IMR-90 (cell line): Measurements from ENCODE around the gene KCTD5. TPM values are rescaled to one million over a fixed set of nuclear protein-coding genes. Genes with fewer than 3 reads are reported as not detected.
"Not testable (repeated sequence)": the region's sequence is repeated elsewhere in the genome, so short reads cannot be mapped to it uniquely, and the experiment has no call there.

Experiments used
- ATAC-seq: fragments of 200-7000 bp; cut with Tn5 transposase; 2 replicates; pipeline ENCODE4 v1.9.1; 2020; ENCODE audit warnings: low read depth, mild to moderate bottlenecking, moderate library complexity
- BruUV-seq: library from RNA; stranded (reverse); fragments of 400-500 nt; replicated peaks from 2 replicates; lab custom pipeline; 2021; lab: Mats Ljungman, UMichigan
- CTCF ChIA-PET: fragments of 300-600 bp; formaldehyde crosslinking; extraction: SDS; loops from one replicate; lab custom pipeline; 2021; ENCODE audit warnings: antibody characterized with exemption; lab: Yijun Ruan, JAX
- POLR2A ChIA-PET: fragments of 300-600 bp; sonication (Branson Sonifier 250); formaldehyde crosslinking; loops from one replicate; lab custom pipeline; 2022; ENCODE audit warnings: antibody characterized with exemption; ENCODE audit not compliant: unreplicated experiment; lab: Charles Lee
- DNase-seq: peaks from one replicate; pipeline ENCODE4 v3.0.0; 2013
- H2AFZ ChIP-seq: replicated peaks from 2 replicates; pipeline ENCODE3; 2013; ENCODE audit warnings: low read length, mild to moderate bottlenecking; ENCODE audit not compliant: poor library complexity
- H2AK5ac ChIP-seq: 2 replicates; pipeline ENCODE4 v1.6.1; 2013; ENCODE audit warnings: low read depth, low read length, inconsistent platforms
- H2AK9ac ChIP-seq: replicated peaks from 2 replicates; pipeline ENCODE3; 2013; ENCODE audit warnings: mild to moderate bottlenecking, low read depth, low read length, moderate library complexity; ENCODE audit not compliant: poor library complexity
- H2BK120ac ChIP-seq: 2 replicates; pipeline ENCODE4 v1.6.1; 2013; ENCODE audit warnings: low read depth, low read length, inconsistent platforms
- H2BK15ac ChIP-seq: 3 replicates; pipeline ENCODE4 v1.6.1; 2013; ENCODE audit warnings: low read depth, low read length, inconsistent platforms
- H2BK20ac ChIP-seq: 2 replicates; pipeline ENCODE4 v1.6.1; 2013; ENCODE audit warnings: low read depth, mild to moderate bottlenecking, inconsistent platforms, low read length, moderate library complexity
- H2BK5ac ChIP-seq: 2 replicates; pipeline ENCODE4 v1.6.1; 2013; ENCODE audit warnings: mild to moderate bottlenecking, low read depth, low read length, inconsistent platforms; ENCODE audit not compliant: poor library complexity, severe bottlenecking
- H3K14ac ChIP-seq: replicated peaks from 2 replicates; pipeline ENCODE4 v1.6.1; 2013; ENCODE audit warnings: low read depth, low read length, inconsistent platforms
- H3K18ac ChIP-seq: 2 replicates; pipeline ENCODE4 v1.6.1; 2013; ENCODE audit warnings: low read depth, low read length, control low read depth
- H3K23ac ChIP-seq: 2 replicates; pipeline ENCODE4 v1.6.1; 2013; ENCODE audit warnings: low read depth, low read length, inconsistent platforms
- H3K27ac ChIP-seq: 2 replicates; pipeline ENCODE4 v1.5.1; 2013; ENCODE audit warnings: mild to moderate bottlenecking, control low read depth, low read length; ENCODE audit not compliant: insufficient read depth
- H3K27me3 ChIP-seq: 2 replicates; pipeline ENCODE4 v1.6.1; 2013; ENCODE audit warnings: low read length; ENCODE audit not compliant: control insufficient read depth, insufficient read depth
- H3K36me3 ChIP-seq: 2 replicates; pipeline ENCODE4 v1.6.1; 2013; ENCODE audit warnings: low read length, mixed read lengths; ENCODE audit not compliant: control insufficient read depth, insufficient read depth
- H3K4ac ChIP-seq: 2 replicates; pipeline ENCODE4 v1.6.1; 2013; ENCODE audit warnings: low read depth, low read length, inconsistent platforms
- H3K4me1 ChIP-seq: 2 replicates; pipeline ENCODE4 v1.6.1; 2013; ENCODE audit warnings: low read length, mixed read lengths; ENCODE audit not compliant: control insufficient read depth, insufficient read depth
- H3K4me2 ChIP-seq: 2 replicates; pipeline ENCODE4 v1.6.1; 2013; ENCODE audit warnings: low read depth, mild to moderate bottlenecking, control low read depth, low read length, moderate library complexity
- H3K4me3 ChIP-seq: 2 replicates; pipeline ENCODE4 v1.5.1; 2013; ENCODE audit warnings: low read depth, mild to moderate bottlenecking, control low read depth, low read length, moderate library complexity; ENCODE audit not compliant: insufficient read depth
- H3K56ac ChIP-seq: 2 replicates; pipeline ENCODE4 v1.6.1; 2013; ENCODE audit warnings: low read length, inconsistent platforms; ENCODE audit not compliant: insufficient read depth; ENCODE audit errors: extremely low read depth
- H3K79me1 ChIP-seq, 2 experiments: 2 replicates each; pipeline ENCODE4 v1.6.1; 2013; ENCODE audit warnings: low read length in 2 of 2, inconsistent platforms in 1 of 2, low read depth in 1 of 2
- H3K9ac ChIP-seq: 2 replicates; pipeline ENCODE4 v1.6.1; 2013; ENCODE audit warnings: low read depth, low read length, control low read depth
- H3K9me1 ChIP-seq: 2 replicates; pipeline ENCODE4 v1.6.1; 2013; ENCODE audit warnings: low read length, inconsistent platforms; ENCODE audit not compliant: insufficient read depth
- H3K9me3 ChIP-seq: 2 replicates; pipeline ENCODE4 v1.6.1; 2013; ENCODE audit warnings: low read length; ENCODE audit not compliant: control insufficient read depth, insufficient read depth
- H4K20me1 ChIP-seq: 2 replicates; pipeline ENCODE4 v1.6.1; 2013; ENCODE audit warnings: low read length, inconsistent platforms; ENCODE audit not compliant: insufficient read depth
- H4K5ac ChIP-seq: 2 replicates; pipeline ENCODE4 v1.6.1; 2013; ENCODE audit warnings: mild to moderate bottlenecking, low read depth, low read length, control low read depth
- H4K8ac ChIP-seq, 2 experiments: 2 replicates each; pipeline ENCODE4 v1.6.1; 2013; ENCODE audit warnings: low read depth in 2 of 2, low read length in 2 of 2, control low read depth in 1 of 2, inconsistent platforms in 1 of 2
- H4K91ac ChIP-seq: 2 replicates; pipeline ENCODE4 v1.6.1; 2013; ENCODE audit warnings: low read depth, low read length, inconsistent platforms; ENCODE audit not compliant: insufficient read depth
- BHLHE40 ChIP-seq: fragments of 150-350 bp; IDR thresholded peaks from 2 replicates; pipeline ENCODE4 v1.6.1; 2016; ENCODE audit warnings: mild to moderate bottlenecking, low read depth, low read length
- CEBPB ChIP-seq: IDR thresholded peaks from 2 replicates; pipeline ENCODE4 v1.6.1; 2012; ENCODE audit warnings: low read depth, low read length, improper control_type of control experiment
- FOS ChIP-seq: fragments of 150-350 bp; IDR thresholded peaks from 2 replicates; pipeline ENCODE4 v1.6.1; 2016; ENCODE audit warnings: low read depth, low read length
- MAZ ChIP-seq: IDR thresholded peaks from 2 replicates; pipeline ENCODE4 v1.6.1; 2012; ENCODE audit warnings: low read depth, mild to moderate bottlenecking, low read length, improper control_type of control experiment, moderate library complexity, borderline replicate concordance
- MXI1 ChIP-seq: IDR thresholded peaks from 2 replicates; pipeline ENCODE4 v1.6.1; 2012; ENCODE audit warnings: low read depth, mild to moderate bottlenecking, low read length, moderate library complexity, borderline replicate concordance
- NFE2L2 ChIP-seq: fragments of 150-350 bp; IDR thresholded peaks from 2 replicates; pipeline ENCODE4 v1.6.1; 2016; ENCODE audit warnings: low read depth, mild to moderate bottlenecking, low read length
- RAD21 ChIP-seq: IDR thresholded peaks from 2 replicates; pipeline ENCODE4 v1.6.1; 2012; ENCODE audit warnings: low read length, improper control_type of control experiment
- RFX5 ChIP-seq: IDR thresholded peaks from 2 replicates; pipeline ENCODE4 v1.8.0; 2012; ENCODE audit warnings: low read depth, mild to moderate bottlenecking, low read length, moderate library complexity
- SMC3 ChIP-seq: fragments of 150-350 bp; IDR thresholded peaks from 2 replicates; pipeline ENCODE4 v1.6.1; 2016; ENCODE audit warnings: low read depth, mild to moderate bottlenecking, antibody characterized with exemption, low read length, moderate library complexity
- WGBS, 2 experiments: methylation state at CpG; one replicate each; pipeline versions ENCODE4 v1.1.5 to v1.1.7; 2013; ENCODE audit warnings: missing lambda C conversion rate in 2 of 2; ENCODE audit not compliant: insufficient read length in 1 of 2; ENCODE audit errors: extremely low coverage in 2 of 2; 5-methylcytosine and 5-hydroxymethylcytosine counted together
- dilution Hi-C: fragments of 300-500 bp; cut with HindIII; formaldehyde crosslinking; loops from one replicate; pipeline ENCODE4 v1.14.3; 2018; ENCODE audit warnings: low sequenced_read_pairs; ENCODE audit not compliant: unreplicated experiment
- in situ Hi-C: fragments of 300-500 bp; cut with MboI; formaldehyde crosslinking; loops from 3 replicates; pipeline ENCODE4 v1.14.3; 2019; ENCODE audit warnings: low sequenced_read_pairs, inconsistent platforms, mixed read lengths
- intact Hi-C: fragments of 100-400 bp; cut with micrococcal nuclease; formaldehyde crosslinking; loops from 2 replicates; pipeline ENCODE4 v1.10.0; 2022
- polyA plus RNA-seq, 3 experiments: library from polyadenylated mRNA; depleted of rRNA; stranded (reverse); fragments of >200 nt; gene quantifications; 2 replicates each; pipeline ENCODE4 v1.2.3, GENCODE V29; 2012; ENCODE audit warnings: low replicate concordance in 1 of 3
- total RNA-seq: library from RNA; depleted of rRNA; stranded (reverse); fragments of >200 nt; gene quantifications from 2 replicates; pipeline ENCODE4 v1.2.3, GENCODE V29; 2012
- TF ChIP-seq, protein P1 (sequence below): conservative IDR thresholded peaks from 2 replicates; pipeline ENCODE4 v1.5.1; 2012; ENCODE audit warnings: mild to moderate bottlenecking, low read depth, low read length, improper control_type of control experiment

The KCTD5 gene
- total and polyA plus RNA-seq, 2 of the 4 experiments (the other 2 are of a cell fraction), result 17.2 to 56.2 TPM

DNA sequence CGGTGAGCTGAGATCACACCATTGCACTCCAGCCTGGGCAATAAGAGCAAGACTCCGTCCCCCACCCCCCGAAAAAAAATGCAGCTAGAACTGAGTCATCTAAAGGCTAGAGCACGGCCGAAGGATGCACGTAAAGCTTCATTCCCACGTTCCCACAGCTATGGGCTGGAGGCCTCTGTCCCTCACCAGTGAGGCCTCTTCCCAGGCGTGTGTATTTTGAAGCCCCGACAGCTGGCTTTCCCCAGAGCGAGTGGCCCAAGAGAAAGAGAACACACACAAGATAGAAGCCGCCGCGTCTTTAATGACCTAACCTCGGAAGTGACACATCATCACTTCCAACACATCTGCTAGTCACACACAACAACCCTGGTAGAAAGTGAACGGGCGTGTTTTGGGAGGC, 6.6 kb upstream of the KCTD5 start:
- DNase-seq, result peak; percentile 56
- POLR2A ChIA-PET, result no interaction called here
- dilution Hi-C loops, result no loop called here

DNA sequence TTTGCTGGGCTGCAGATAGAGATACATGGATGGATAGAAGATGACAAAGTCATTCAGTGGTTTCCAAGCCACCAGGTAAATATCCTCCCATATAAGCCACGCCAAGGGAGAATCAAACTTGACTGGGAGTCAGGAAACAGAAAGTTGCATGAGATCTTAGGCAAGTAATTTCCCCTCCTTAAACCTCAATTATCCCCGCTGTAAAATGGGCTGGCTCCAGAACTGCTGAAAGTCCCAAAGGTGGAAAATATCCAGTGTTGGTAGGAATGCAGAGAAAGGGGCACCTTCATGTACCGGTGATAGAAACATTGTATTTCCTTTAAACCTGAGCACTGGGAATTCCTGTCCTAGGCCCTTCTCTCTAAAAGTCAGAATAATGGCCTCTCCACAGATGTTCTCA, 5.4 kb upstream of the KCTD5 start:
- H3K4me3 ChIP-seq, H3K4me1 ChIP-seq, H3K4me2 ChIP-seq, H3K4ac ChIP-seq, POLR2A ChIA-PET, H2AK9ac ChIP-seq, dilution Hi-C loops, BruUV-seq, H3K9me3 ChIP-seq, H3K23ac ChIP-seq, H3K27ac ChIP-seq, H2AK5ac ChIP-seq, H3K36me3 ChIP-seq, ATAC-seq, H2BK5ac ChIP-seq, H3K9me1 ChIP-seq, DNase-seq, H2BK120ac ChIP-seq, H3K18ac ChIP-seq, CTCF ChIA-PET, H3K56ac ChIP-seq, H2BK15ac ChIP-seq, intact Hi-C loops, H4K8ac ChIP-seq, H4K91ac ChIP-seq, H3K9ac ChIP-seq, H2BK20ac ChIP-seq, H3K27me3 ChIP-seq, H4K5ac ChIP-seq, H2AFZ ChIP-seq, H4K20me1 ChIP-seq, in situ Hi-C loops, H3K14ac ChIP-seq: not testable (repeated sequence)
- peaks cover 10 to 23% of the 10 kb centered on the region in 2 experiments for H3K79me1 ChIP-seq
- no CpG with 5 or more reads among the region's 3 CpGs for WGBS, 2 experiments

More for the DNA sequence above, 6.6 kb upstream of the KCTD5 start:
- no peak overlapping the region for H2BK120ac ChIP-seq
- peaks cover 2% of the 10 kb centered on the region; the same call in 1 of the 2 replicates for H3K4me1 ChIP-seq
- CTCF ChIA-PET, result no interaction called here
- no peak overlapping the region for H3K14ac ChIP-seq
- no TSS peak for BruUV-seq
- H3K36me3 ChIP-seq, result no peaks in the 10 kb centered on the region
- no peak for ATAC-seq
- TF ChIP-seq FOS (no peak), RFX5 (no peak), CEBPB (no peak), MAZ (no peak), NFE2L2 (no peak), RAD21 (no peak), BHLHE40 (no peak), SMC3 (no peak), MXI1 (no peak)
- TF ChIP-seq, protein P1, sequence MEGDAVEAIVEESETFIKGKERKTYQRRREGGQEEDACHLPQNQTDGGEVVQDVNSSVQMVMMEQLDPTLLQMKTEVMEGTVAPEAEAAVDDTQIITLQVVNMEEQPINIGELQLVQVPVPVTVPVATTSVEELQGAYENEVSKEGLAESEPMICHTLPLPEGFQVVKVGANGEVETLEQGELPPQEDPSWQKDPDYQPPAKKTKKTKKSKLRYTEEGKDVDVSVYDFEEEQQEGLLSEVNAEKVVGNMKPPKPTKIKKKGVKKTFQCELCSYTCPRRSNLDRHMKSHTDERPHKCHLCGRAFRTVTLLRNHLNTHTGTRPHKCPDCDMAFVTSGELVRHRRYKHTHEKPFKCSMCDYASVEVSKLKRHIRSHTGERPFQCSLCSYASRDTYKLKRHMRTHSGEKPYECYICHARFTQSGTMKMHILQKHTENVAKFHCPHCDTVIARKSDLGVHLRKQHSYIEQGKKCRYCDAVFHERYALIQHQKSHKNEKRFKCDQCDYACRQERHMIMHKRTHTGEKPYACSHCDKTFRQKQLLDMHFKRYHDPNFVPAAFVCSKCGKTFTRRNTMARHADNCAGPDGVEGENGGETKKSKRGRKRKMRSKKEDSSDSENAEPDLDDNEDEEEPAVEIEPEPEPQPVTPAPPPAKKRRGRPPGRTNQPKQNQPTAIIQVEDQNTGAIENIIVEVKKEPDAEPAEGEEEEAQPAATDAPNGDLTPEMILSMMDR, result no peak
- H3K18ac ChIP-seq, result no peak overlapping the region
- H3K4me2 ChIP-seq, result no peak overlapping the region
- no peaks in the 10 kb centered on the region for H3K27me3 ChIP-seq
- H3K23ac ChIP-seq, result no peak overlapping the region
- peaks cover 11 to 18% of the 10 kb centered on the region in 2 experiments for H3K79me1 ChIP-seq
- H4K5ac ChIP-seq, result no peak overlapping the region
- H2BK5ac ChIP-seq, result no peak overlapping the region
- H2AK5ac ChIP-seq, result no peak overlapping the region
- H4K20me1 ChIP-seq, result 0 out of 2 replicates have a peak, but pooled peaks cover 4% of the 10 kb centered on the region
- H3K9ac ChIP-seq, result no peak overlapping the region
- H4K8ac ChIP-seq, result no peak overlapping the region
- no peak overlapping the region for H3K56ac ChIP-seq
- intact Hi-C loops, result no loop called here
- H2BK20ac ChIP-seq, result no peak overlapping the region
- peaks cover 8% of the 10 kb centered on the region for H3K9me1 ChIP-seq
- no peak overlapping the region for H3K27ac ChIP-seq
- no peak overlapping the region for H2BK15ac ChIP-seq
- in situ Hi-C loops, result no loop called here
- no peak overlapping the region for H3K4me3 ChIP-seq
- no peak overlapping the region for H2AK9ac ChIP-seq
- whole genome bisulfite sequencing, 2 experiments, result 81% methylated on average over 3 of the region's 16 CpGs; no CpG with 5 or more reads in 1 of the 2 experiments
- H4K91ac ChIP-seq, result no peak overlapping the region
- H3K4ac ChIP-seq, result no peak overlapping the region
- H3K9me3 ChIP-seq, result no peaks in the 10 kb centered on the region
- no peak overlapping the region for H2AFZ ChIP-seq
